ENCODE data around the gene ZNF778.

The ZNF778 gene

GRCh38 chr16:89277641-89278341 lies 60.3 kb downstream of the ZNF778 start:
- DNase-seq (ENCODE audit: low read depth), result no peak

- no peak for DNase-seq (ENCODE audit: low read depth)
These were observed 61.1 kb downstream of the ZNF778 start for GRCh38 chr16:89278441-89279240.

GRCh38 chr16:89279666-89280481 lies 62.4 kb downstream of the ZNF778 start:
- DNase-seq (ENCODE audit: low read depth), result no peak

GRCh38 chr16:89280546-89281188 lies 63.2 kb downstream of the ZNF778 start:
- DNase-seq (ENCODE audit: low read depth), result no peak

GRCh38 chr16:89281189-89281577 lies 63.7 kb downstream of the ZNF778 start:
- no peak for DNase-seq (ENCODE audit: low read depth)

- no peak for DNase-seq (ENCODE audit: low read depth)
These were observed 64.3 kb downstream of the ZNF778 start for GRCh38 chr16:89281829-89282228.

- no peak for DNase-seq (ENCODE audit: low read depth)
These were observed 65.0 kb downstream of the ZNF778 start for GRCh38 chr16:89282523-89282922.

GRCh38 chr16:89283449-89283848 lies 65.9 kb downstream of the ZNF778 start:
- no peak for DNase-seq (ENCODE audit: low read depth)

GRCh38 chr16:89285381-89285780 lies 67.9 kb downstream of the ZNF778 start:
- no peak for DNase-seq (ENCODE audit: low read depth)

GRCh38 chr16:89286096-89286495 lies 68.6 kb downstream of the ZNF778 start:
- DNase-seq (ENCODE audit: low read depth), result no peak

Data from activated T-cell treated with anti-CD3 and anti-CD28 coated beads for 1 hour (primary cell).